Stomach (tissue), 9 donors: Measurements from ENCODE around the gene CDHR5. TPM values are rescaled to one million over a fixed set of nuclear protein-coding genes. Genes with fewer than 3 reads are reported as not detected.
"Not testable (repeated sequence)": the region's sequence is repeated elsewhere in the genome, so short reads cannot be mapped to it uniquely, and the experiment has no call there.

ENCODE experiments used
- DNase-seq, 2 donors: peaks; one replicate each; pipeline versions ENCODE4 v3.0.0 to v3.0.0-alpha.2; 2013 to 2019
- H3K27ac ChIP-seq, 5 donors: fragments of 200-600 bp in 4 of 5; sonication (generic) in 4 of 5; one replicate each; pipeline ENCODE4 v1.5.1; 2013 to 2019; ENCODE audit warnings: mild to moderate bottlenecking in 1 of 5, moderate library complexity in 1 of 5
- H3K27me3 ChIP-seq, 3 donors: fragments of 200-600 bp; sonication (generic); one replicate each; pipeline ENCODE4 v1.5.1; 2017 to 2019; ENCODE audit warnings: mixed run types in 1 of 3
- H3K36me3 ChIP-seq, 4 donors: fragments of 200-600 bp; sonication (generic); 1 replicate in 3 of 4; 2 replicates in 1 of 4; pipeline ENCODE4 v1.5.1; 2016 to 2019
- H3K4me1 ChIP-seq, 4 donors: fragments of 200-600 bp; sonication (generic); one replicate each; pipeline ENCODE4 v1.5.1; 2016 to 2019
- H3K4me3 ChIP-seq, 4 donors: fragments of 200-600 bp; sonication (generic) in 3 of 4; one replicate each; pipeline ENCODE4 v1.5.1; 2016 to 2019; ENCODE audit warnings: mild to moderate bottlenecking in 1 of 4
- H3K9me3 ChIP-seq, 4 donors: fragments of 200-600 bp; sonication (generic); one replicate each; pipeline ENCODE4 v1.5.1; 2016 to 2019
- EP300 ChIP-seq: sonication (generic); formaldehyde crosslinking; IDR thresholded peaks from one replicate; pipeline ENCODE4 v1.6.1; 2017; ENCODE audit warnings: antibody characterized with exemption
- POLR2A ChIP-seq, 4 donors: fragments of 450-650 bp; IDR thresholded peaks; one replicate each; pipeline ENCODE4 v1.6.1; 2016; ENCODE audit warnings: antibody characterized with exemption in 4 of 4, control low read depth in 2 of 4, mild to moderate bottlenecking in 1 of 4, moderate library complexity in 1 of 4
- POLR2AphosphoS5 ChIP-seq, 3 donors: sonication (generic); formaldehyde crosslinking; IDR thresholded peaks; one replicate each; pipeline ENCODE4 v1.6.1; 2016; ENCODE audit warnings: antibody characterized with exemption in 3 of 3
- WGBS, 5 donors: extraction: QIAGEN DNeasy Blood & Tissue Kit in 3 of 5; methylation state at CpG; one replicate each; pipeline versions ENCODE4 v1.1.5 to v1.1.7; 2013 to 2018; 5-methylcytosine and 5-hydroxymethylcytosine counted together
- intact Hi-C: fragments of 100-400 bp; cut with DNase I; formaldehyde crosslinking; loops from one replicate; pipeline ENCODE4 v1.15.1; 2023; ENCODE audit warnings: low total_unique reads
- polyA plus RNA-seq, 3 donors: library from polyadenylated mRNA; stranded (reverse); fragments of 200-250 nt; gene quantifications; one replicate each; pipeline ENCODE4 v1.2.3, GENCODE V29; 2013
- total RNA-seq, 5 donors: library from RNA; depleted of rRNA; stranded (reverse); fragments of >200 nt; gene quantifications; one replicate each; pipeline versions ENCODE4 v1.1.0 to v1.2.3, GENCODE V29; 2014 to 2016
- TF ChIP-seq, protein P1 (sequence below), 7 experiments: fragments of 450-650 bp in 4 of 7; fragments of 200-600 bp in 3 of 7; sonication (generic) in 3 of 7; IDR thresholded peaks; one replicate each; pipeline ENCODE4 v1.5.1; 2016 to 2019; ENCODE audit warnings: antibody characterized with exemption in 7 of 7, control low read depth in 2 of 7, mild to moderate bottlenecking in 1 of 7
- donor health status: healthy with polysubstance abuse.
- donor health status: Bipolar disorder and iron deficiency.
- donor health status: healthy.

CDHR5 gene
- total and polyA plus RNA-seq, 8 donors = 0.38 to 92.1 (median 2.8) TPM

DNA sequence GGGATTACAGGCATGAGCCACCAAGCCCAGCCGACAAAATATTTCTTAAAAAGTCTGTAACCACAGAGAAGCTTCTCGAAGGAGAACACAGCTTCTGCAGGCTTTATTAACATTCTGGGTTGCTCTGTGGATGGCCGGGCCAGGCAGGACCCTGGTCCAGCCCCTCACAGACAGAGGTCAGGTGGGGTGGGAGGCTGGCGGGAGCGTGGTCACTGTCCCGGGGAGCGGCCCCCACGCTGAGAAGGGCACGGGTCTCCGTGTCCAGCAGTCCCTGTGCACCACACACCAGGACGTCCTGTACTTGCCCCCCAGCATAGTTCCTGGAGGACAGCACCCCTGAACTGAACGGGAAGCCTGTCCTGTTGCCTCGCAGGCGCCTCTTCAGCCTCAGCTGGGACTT, 31.7 kb upstream of the CDHR5 start:
- Histone ChIP-seq H3K27ac (no peak overlapping the region), H3K9me3 (no peaks in the 10 kb centered on the region), H3K27me3 (no peaks in the 10 kb centered on the region), H3K4me3 (no peak overlapping the region), H3K36me3 (peaks cover 6 to 82% (median 62%) of the 10 kb centered on the region in 4 donors), H3K4me1 (peaks cover 5 to 14% (median 7%) of the 10 kb centered on the region in 4 donors)
- 87 to 94% (median 92%) methylated on average over 12 to 14 of the region's 14 CpGs for WGBS, 5 donors
- TF ChIP-seq, protein P1, sequence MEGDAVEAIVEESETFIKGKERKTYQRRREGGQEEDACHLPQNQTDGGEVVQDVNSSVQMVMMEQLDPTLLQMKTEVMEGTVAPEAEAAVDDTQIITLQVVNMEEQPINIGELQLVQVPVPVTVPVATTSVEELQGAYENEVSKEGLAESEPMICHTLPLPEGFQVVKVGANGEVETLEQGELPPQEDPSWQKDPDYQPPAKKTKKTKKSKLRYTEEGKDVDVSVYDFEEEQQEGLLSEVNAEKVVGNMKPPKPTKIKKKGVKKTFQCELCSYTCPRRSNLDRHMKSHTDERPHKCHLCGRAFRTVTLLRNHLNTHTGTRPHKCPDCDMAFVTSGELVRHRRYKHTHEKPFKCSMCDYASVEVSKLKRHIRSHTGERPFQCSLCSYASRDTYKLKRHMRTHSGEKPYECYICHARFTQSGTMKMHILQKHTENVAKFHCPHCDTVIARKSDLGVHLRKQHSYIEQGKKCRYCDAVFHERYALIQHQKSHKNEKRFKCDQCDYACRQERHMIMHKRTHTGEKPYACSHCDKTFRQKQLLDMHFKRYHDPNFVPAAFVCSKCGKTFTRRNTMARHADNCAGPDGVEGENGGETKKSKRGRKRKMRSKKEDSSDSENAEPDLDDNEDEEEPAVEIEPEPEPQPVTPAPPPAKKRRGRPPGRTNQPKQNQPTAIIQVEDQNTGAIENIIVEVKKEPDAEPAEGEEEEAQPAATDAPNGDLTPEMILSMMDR (IDR thresholded peaks at IDR 0.05) = no peak
- TF ChIP-seq POLR2AphosphoS5 (IDR thresholded peaks at IDR 0.05) (no peak), EP300 (no peak), POLR2A (IDR thresholded peaks at IDR 0.05) (no peak)
- intact Hi-C loops = no loop called here
- no peak for DNase-seq

DNA sequence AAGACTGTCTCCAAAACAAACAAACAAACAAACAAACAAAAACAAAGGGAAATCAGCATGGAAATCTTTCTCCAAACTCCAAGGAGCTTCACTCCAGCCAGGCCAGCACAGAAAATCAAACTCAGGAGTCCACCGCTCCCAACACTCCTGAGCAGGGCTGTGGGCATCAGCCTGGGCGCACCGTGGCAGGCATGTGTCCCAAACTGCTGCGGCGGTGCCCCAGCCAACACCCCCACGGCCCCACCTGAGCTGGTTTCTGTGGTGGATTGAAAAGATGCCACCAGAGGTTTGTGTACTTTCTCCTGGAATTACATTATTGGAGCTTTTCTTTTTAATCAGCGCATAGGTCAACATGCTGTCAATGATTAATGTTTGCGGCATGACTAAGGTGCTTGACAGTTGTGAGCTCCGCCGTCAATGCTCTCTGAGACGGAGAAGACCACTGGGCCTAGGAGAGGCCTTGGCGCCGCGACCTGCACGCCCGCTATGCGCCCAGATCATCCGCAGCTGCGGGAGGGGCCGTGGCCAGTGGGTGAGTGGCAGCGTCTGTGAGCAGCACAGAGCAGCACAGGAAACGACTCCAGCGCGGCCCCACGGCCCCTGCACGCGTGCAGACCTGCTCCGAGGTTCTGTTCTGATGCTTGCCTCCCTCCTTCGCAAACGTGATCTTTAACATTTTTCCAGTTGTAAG, 30.4 kb upstream of the CDHR5 start:
- intact Hi-C loops = no loop called here
- Histone ChIP-seq H3K9me3 (no peaks in the 10 kb centered on the region), H3K27me3 (no peaks in the 10 kb centered on the region), H3K27ac (no peak overlapping the region), H3K36me3 (peaks cover 6 to 80% (median 64%) of the 10 kb centered on the region in 4 donors), H3K4me3 (no peak overlapping the region), H3K4me1 (peaks cover 5 to 14% (median 7%) of the 10 kb centered on the region in 4 donors)
- TF ChIP-seq, protein P1 (IDR thresholded peaks at IDR 0.05) = no peak
- no peak for TF ChIP-seq POLR2A (IDR thresholded peaks at IDR 0.05)
- TF ChIP-seq EP300 = no peak
- 40 to 63% (median 54%) methylated on average over 16 to 30 of the region's 30 CpGs for WGBS, 5 donors
- DNase-seq = peak in 1 of 2 donors; percentile 69

DNA sequence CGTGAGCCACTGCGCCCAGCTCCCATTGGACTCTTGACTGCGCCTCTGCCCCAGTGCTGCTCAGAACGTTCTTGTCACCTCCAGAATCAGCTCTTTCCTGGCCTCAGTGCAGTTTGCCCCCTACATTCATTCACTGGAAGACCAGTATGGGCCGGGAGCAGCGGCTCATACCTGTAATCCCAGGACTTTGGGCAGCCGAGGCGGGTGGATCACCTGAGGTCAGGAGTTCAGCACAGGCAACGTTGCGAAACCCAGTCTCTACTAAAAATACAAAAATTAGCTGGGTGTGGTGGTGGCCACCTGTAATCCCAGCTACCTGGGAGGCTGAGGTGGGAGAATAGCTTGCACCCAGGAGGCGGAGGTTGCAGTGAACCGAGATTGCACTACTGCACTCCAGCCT, 29.7 kb upstream of the CDHR5 start:
- H3K36me3 ChIP-seq = peaks cover 8 to 75% (median 60%) of the 10 kb centered on the region in 4 donors
- 84 to 94% (median 92%) methylated on average over 12 of the region's 12 CpGs for WGBS, 5 donors
- H3K9me3 ChIP-seq, H3K27me3 ChIP-seq, intact Hi-C loops, DNase-seq, H3K4me3 ChIP-seq, H3K27ac ChIP-seq: not testable (repeated sequence)
- peaks cover 5 to 14% (median 7%) of the 10 kb centered on the region in 4 donors for H3K4me1 ChIP-seq

DNA sequence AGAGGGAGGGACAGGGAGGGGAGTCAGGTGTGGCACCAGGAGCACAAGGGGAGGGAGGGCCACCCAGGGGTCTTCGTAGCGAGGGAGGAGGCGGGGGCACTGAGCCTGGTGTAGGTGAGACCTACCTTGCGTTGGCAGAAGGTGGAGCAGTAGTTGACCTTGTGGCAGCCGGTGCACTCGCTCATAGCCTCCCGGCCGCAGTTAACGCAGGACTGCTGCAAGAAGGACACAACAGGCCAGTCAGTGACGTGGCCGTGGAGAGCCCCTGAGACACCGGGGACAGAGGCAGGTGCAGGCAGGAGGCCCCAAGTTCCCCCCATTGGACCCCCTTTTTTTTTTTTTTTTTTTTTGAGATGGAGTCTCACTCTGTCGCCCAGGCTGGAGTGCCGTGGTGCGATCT, 29.1 kb upstream of the CDHR5 start:
- Histone ChIP-seq H3K36me3 (peaks cover 10 to 74% (median 55%) of the 10 kb centered on the region in 4 donors), H3K9me3 (no peaks in the 10 kb centered on the region), H3K4me3 (no peak overlapping the region), H3K4me1 (peaks cover 5 to 14% (median 7%) of the 10 kb centered on the region in 4 donors), H3K27ac (no peak overlapping the region), H3K27me3 (no peaks in the 10 kb centered on the region)
- intact Hi-C loops = no loop called here
- DNase-seq = no peak
- 89 to 94% (median 92%) methylated on average over 12 to 15 of the region's 15 CpGs for WGBS, 5 donors
- TF ChIP-seq POLR2A (IDR thresholded peaks at IDR 0.05) (no peak), EP300 (no peak)

DNA sequence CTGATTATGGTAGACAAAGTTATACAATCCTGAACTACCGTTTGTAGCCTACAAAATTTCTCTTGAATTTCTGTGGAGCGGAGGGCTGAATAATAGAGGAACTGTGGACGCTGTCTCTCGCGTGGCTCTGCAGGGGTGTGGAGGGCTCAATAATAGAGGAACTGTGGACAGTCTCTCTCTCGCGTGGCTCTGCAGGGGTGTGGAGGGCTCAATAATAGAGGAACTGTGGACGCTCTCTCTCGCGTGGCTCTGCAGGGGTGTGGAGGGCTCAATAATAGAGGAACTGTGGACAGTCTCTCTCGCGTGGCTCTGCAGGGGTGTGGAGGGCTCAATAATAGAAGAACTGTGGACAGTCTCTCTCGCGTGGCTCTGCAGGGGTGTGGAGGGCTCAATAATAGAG, 28.4 kb upstream of the CDHR5 start:
- H3K4me3 ChIP-seq, intact Hi-C loops, DNase-seq, H3K9me3 ChIP-seq, H3K27ac ChIP-seq, H3K27me3 ChIP-seq: not testable (repeated sequence)
- WGBS, 5 donors = 88 to 94% (median 91%) methylated on average over 13 to 14 of the region's 14 CpGs
- H3K36me3 ChIP-seq = peaks cover 10 to 67% (median 48%) of the 10 kb centered on the region in 4 donors
- H3K4me1 ChIP-seq = peaks cover 5 to 14% (median 7%) of the 10 kb centered on the region in 4 donors

DNA sequence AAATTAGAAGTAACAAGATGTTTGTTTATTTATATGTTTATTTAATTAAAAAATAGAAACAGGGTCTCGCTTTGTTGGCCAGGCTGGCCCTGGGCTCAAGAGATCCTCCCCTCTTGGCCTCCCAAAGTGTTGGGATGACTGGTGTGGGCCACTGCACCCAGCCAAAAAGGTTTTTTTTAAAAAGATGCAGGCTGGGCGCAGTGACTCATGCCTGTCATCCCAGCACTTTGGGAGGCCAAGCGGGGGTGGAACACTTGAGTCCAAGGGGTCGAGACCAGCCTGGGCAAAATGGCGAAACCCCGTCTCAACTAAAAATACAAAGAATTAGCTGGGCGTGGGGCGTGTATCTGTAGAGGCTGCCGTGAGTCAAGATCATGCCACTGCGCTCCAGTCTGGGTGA, 25.7 kb upstream of the CDHR5 start:
- H3K4me1 ChIP-seq = peaks cover 5 to 10% (median 7%) of the 10 kb centered on the region in 4 donors
- H3K9me3 ChIP-seq = no peaks in the 10 kb centered on the region
- no peak overlapping the region for H3K4me3 ChIP-seq
- intact Hi-C loops = no loop called here
- H3K36me3 ChIP-seq = peaks cover 13 to 57% (median 40%) of the 10 kb centered on the region in 4 donors
- H3K27ac ChIP-seq = no peak overlapping the region
- no peak for DNase-seq
- TF ChIP-seq EP300 (no peak), POLR2A (IDR thresholded peaks at IDR 0.05) (no peak), POLR2AphosphoS5 (IDR thresholded peaks at IDR 0.05) (no peak)
- TF ChIP-seq, protein P1 (IDR thresholded peaks at IDR 0.05) = no peak
- WGBS, 5 donors = 88 to 97% (median 93%) methylated on average over 10 of the region's 10 CpGs
- H3K27me3 ChIP-seq = no peaks in the 10 kb centered on the region

DNA sequence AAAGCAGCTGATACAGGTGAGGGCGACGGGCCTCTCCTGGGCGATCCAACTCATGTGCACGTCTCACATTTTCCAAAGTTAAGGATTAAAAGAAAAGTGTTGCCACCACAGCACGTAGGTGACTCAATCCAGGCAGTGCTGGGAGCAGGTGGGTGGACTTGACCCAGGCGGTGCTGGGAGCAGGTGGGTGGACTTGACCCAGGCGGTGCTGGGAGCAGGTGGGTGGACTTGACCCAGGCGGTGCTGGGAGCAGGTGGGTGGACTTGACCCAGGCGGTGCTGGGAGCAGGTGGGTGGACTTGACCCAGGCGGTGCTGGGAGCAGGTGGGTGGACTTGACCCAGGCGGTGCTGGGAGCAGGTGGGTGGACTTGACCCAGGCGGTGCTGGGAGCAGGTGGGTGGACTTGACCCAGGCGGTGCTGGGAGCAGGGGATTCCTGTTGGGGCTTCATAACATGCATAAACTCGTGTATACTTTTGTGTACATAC, 23.0 kb upstream of the CDHR5 start:
- H3K4me3 ChIP-seq, H3K4me1 ChIP-seq, H3K27ac ChIP-seq, DNase-seq, H3K27me3 ChIP-seq, intact Hi-C loops, H3K9me3 ChIP-seq: not testable (repeated sequence)
- H3K36me3 ChIP-seq = peaks cover 14 to 60% (median 40%) of the 10 kb centered on the region in 4 donors
- WGBS, 5 donors = 65 to 76% (median 72%) methylated on average over 9 to 10 of the region's 14 CpGs
